OCI-LY7 (cell line): ENCODE measurements around the gene TMEM248.

Experiments
- CTCF ChIP-seq: fragments of 200-600 bp; sonication (generic); conservative IDR thresholded peaks from 2 replicates; pipeline ENCODE4 v1.5.1; 2014; ENCODE audit warnings: mild to moderate bottlenecking, antibody characterized with exemption, low read length, moderate library complexity, mixed read lengths
- EZH2phosphoT487 ChIP-seq: fragments of 200-600 bp; sonication (generic); IDR thresholded peaks from 2 replicates; pipeline ENCODE4 v1.6.1; 2018; ENCODE audit warnings: low read depth, borderline replicate concordance, mild to moderate bottlenecking, mixed run types, antibody characterized with exemption, low read length, moderate library complexity, mixed read lengths

GRCh38 chr7:66961096-66961495 is 40.1 kb downstream of the TMEM248 start:
- TF ChIP-seq CTCF (no peak), EZH2phosphoT487 (no peak)
